Upper lobe of left lung (tissue), 6 donors: Measurements from ENCODE around the gene SHROOM2. TPM values are rescaled to one million over a fixed set of nuclear protein-coding genes. Genes with fewer than 3 reads are reported as not detected.

Experiments
- ATAC-seq, 2 donors: fragments of 200-7000 bp; cut with Tn5 transposase; one replicate each; pipeline ENCODE4 v1.9.1; 2022; ENCODE audit warnings: mild to moderate bottlenecking in 2 of 2, moderate library complexity in 2 of 2; ENCODE audit not compliant: low FRiP score in 2 of 2
- DNase-seq, 2 donors: peaks; one replicate each; pipeline ENCODE4 v3.0.0-alpha.2; 2019 to 2020
- H3K27ac ChIP-seq, 4 donors: fragments of 200-600 bp; sonication (generic); one replicate each; pipeline ENCODE4 v1.5.1; 2016 to 2019
- H3K27me3 ChIP-seq, 4 donors: fragments of 200-600 bp; sonication (generic); one replicate each; pipeline ENCODE4 v1.5.1; 2017 to 2019
- H3K36me3 ChIP-seq, 4 donors: fragments of 200-600 bp; sonication (generic); one replicate each; pipeline ENCODE4 v1.5.1; 2016 to 2019
- H3K4me1 ChIP-seq, 4 donors: fragments of 200-600 bp; sonication (generic); one replicate each; pipeline ENCODE4 v1.5.1; 2018 to 2019
- H3K4me3 ChIP-seq, 4 donors: fragments of 200-600 bp; sonication (generic); one replicate each; pipeline ENCODE4 v1.5.1; 2017 to 2019; ENCODE audit warnings: mild to moderate bottlenecking in 2 of 4, moderate library complexity in 1 of 4
- H3K9me3 ChIP-seq, 4 donors: fragments of 200-600 bp; sonication (generic); one replicate each; pipeline ENCODE4 v1.5.1; 2018 to 2019
- EP300 ChIP-seq, 4 donors: sonication (generic); formaldehyde crosslinking; IDR thresholded peaks; one replicate each; pipeline ENCODE4 v1.5.1; 2017; ENCODE audit warnings: antibody characterized with exemption in 4 of 4, control low read depth in 2 of 4
- POLR2A ChIP-seq, 4 donors: fragments of 450-650 bp; IDR thresholded peaks; one replicate each; pipeline ENCODE4 v1.5.1; 2016 to 2017; ENCODE audit warnings: antibody characterized with exemption in 4 of 4, mild to moderate bottlenecking in 2 of 4
- POLR2AphosphoS5 ChIP-seq, 2 donors: sonication (generic); formaldehyde crosslinking; IDR thresholded peaks; one replicate each; pipeline ENCODE4 v1.5.1; 2017; ENCODE audit warnings: antibody characterized with exemption in 2 of 2
- WGBS, 2 donors: methylation state at CpG; one replicate each; pipeline ENCODE4 v1.1.5; 2017 to 2018; 5-methylcytosine and 5-hydroxymethylcytosine counted together
- total RNA-seq, 6 donors: library from RNA; depleted of rRNA in 4 of 6; stranded (reverse); fragments of >200 nt in 4 of 6; gene quantifications; one replicate each; pipeline versions ENCODE4 v1.1.0 to v1.2.1, GENCODE V29; 2016 to 2021
- TF ChIP-seq, protein P1 (sequence below), 6 experiments: fragments of 450-650 bp in 4 of 6; fragments of 200-600 bp in 2 of 6; sonication (generic) in 2 of 6; IDR thresholded peaks; one replicate each; pipeline ENCODE4 v1.5.1; 2016 to 2019; ENCODE audit warnings: antibody characterized with exemption in 6 of 6
- donor health status: DM: no; HTN: no; CAD: no; lungs with moderate emphysema.
- donor health status: DM: no; HTN: yes; CAD: no; lungs with severe emphysema.

Gene SHROOM2
- total RNA-seq, 6 donors from 2014 or later = 6.6 to 22.9 (median 11.5) TPM

- ATAC-seq (peak in 1 of 2 donors; percentile 75), DNase-seq (peak in 1 of 2 donors; percentile 65)
- H3K27me3 ChIP-seq = no peaks in the 10 kb centered on the region
- peaks cover 0 to 5% (median 0%) of the 10 kb centered on the region in 4 donors for H3K4me1 ChIP-seq
- 39 to 53% methylated on average over 9 of the region's 9 CpGs for WGBS, 2 donors
- peak overlapping the region in 2 of 4 donors; percentile 9 to 40 for H3K27ac ChIP-seq
- TF ChIP-seq EP300 (IDR thresholded peaks at IDR 0.05) = no peak
- TF ChIP-seq, protein P1, sequence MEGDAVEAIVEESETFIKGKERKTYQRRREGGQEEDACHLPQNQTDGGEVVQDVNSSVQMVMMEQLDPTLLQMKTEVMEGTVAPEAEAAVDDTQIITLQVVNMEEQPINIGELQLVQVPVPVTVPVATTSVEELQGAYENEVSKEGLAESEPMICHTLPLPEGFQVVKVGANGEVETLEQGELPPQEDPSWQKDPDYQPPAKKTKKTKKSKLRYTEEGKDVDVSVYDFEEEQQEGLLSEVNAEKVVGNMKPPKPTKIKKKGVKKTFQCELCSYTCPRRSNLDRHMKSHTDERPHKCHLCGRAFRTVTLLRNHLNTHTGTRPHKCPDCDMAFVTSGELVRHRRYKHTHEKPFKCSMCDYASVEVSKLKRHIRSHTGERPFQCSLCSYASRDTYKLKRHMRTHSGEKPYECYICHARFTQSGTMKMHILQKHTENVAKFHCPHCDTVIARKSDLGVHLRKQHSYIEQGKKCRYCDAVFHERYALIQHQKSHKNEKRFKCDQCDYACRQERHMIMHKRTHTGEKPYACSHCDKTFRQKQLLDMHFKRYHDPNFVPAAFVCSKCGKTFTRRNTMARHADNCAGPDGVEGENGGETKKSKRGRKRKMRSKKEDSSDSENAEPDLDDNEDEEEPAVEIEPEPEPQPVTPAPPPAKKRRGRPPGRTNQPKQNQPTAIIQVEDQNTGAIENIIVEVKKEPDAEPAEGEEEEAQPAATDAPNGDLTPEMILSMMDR (IDR thresholded peaks at IDR 0.05) = peak; percentile 35 to 67 (median 50)
- no peaks in the 10 kb centered on the region for H3K36me3 ChIP-seq
- H3K9me3 ChIP-seq = no peaks in the 10 kb centered on the region
- H3K4me3 ChIP-seq = no peak overlapping the region
Observed at GRCh38 chrX:9873952-9874351, 87.7 kb downstream of the SHROOM2 start.

- Histone ChIP-seq H3K4me3 (no peak overlapping the region), H3K36me3 (no peaks in the 10 kb centered on the region), H3K27me3 (no peaks in the 10 kb centered on the region), H3K27ac (peak overlapping the region in 2 of 4 donors; percentile 9 to 40), H3K4me1 (peaks cover 0 to 5% (median 0%) of the 10 kb centered on the region in 4 donors), H3K9me3 (no peaks in the 10 kb centered on the region)
- ATAC-seq = no peak
- DNase-seq = no peak
- WGBS, 2 donors = 38 to 63% methylated on average over 2 to 6 of the region's 6 CpGs
- TF ChIP-seq, protein P1 (IDR thresholded peaks at IDR 0.05) = no peak
- TF ChIP-seq EP300 (IDR thresholded peaks at IDR 0.05) (no peak), POLR2AphosphoS5 (IDR thresholded peaks at IDR 0.05) (no peak), POLR2A (IDR thresholded peaks at IDR 0.05) (no peak)
Observed at GRCh38 chrX:9874483-9874882, 88.3 kb downstream of the SHROOM2 start.

GRCh38 chrX:9875801-9876200, 89.6 kb downstream of the SHROOM2 start:
- Histone ChIP-seq H3K27me3 (no peaks in the 10 kb centered on the region), H3K4me1 (peaks cover 0 to 5% (median 0%) of the 10 kb centered on the region in 4 donors), H3K4me3 (no peak overlapping the region), H3K36me3 (no peaks in the 10 kb centered on the region), H3K9me3 (no peaks in the 10 kb centered on the region), H3K27ac (no peak overlapping the region)
- WGBS, 2 donors = 54 to 62% methylated on average over 3 of the region's 3 CpGs
- no peak for DNase-seq
- ATAC-seq = no peak
- TF ChIP-seq POLR2AphosphoS5 (IDR thresholded peaks at IDR 0.05) (no peak), POLR2A (IDR thresholded peaks at IDR 0.05) (no peak), EP300 (IDR thresholded peaks at IDR 0.05) (no peak)
- TF ChIP-seq, protein P1 (IDR thresholded peaks at IDR 0.05) = no peak

- TF ChIP-seq POLR2A (IDR thresholded peaks at IDR 0.05) (no peak), EP300 (IDR thresholded peaks at IDR 0.05) (no peak), POLR2AphosphoS5 (IDR thresholded peaks at IDR 0.05) (no peak)
- TF ChIP-seq, protein P1 (IDR thresholded peaks at IDR 0.05) = no peak
- no peaks in the 10 kb centered on the region for H3K36me3 ChIP-seq
- no peaks in the 10 kb centered on the region for H3K27me3 ChIP-seq
- no peaks in the 10 kb centered on the region for H3K9me3 ChIP-seq
- ATAC-seq (no peak), DNase-seq (no peak)
- 71 to 73% methylated on average over 4 of the region's 4 CpGs for WGBS, 2 donors
- H3K27ac ChIP-seq = peak overlapping the region in 1 of 4 donors; percentile 9
- peaks cover 0 to 5% (median 0%) of the 10 kb centered on the region in 4 donors for H3K4me1 ChIP-seq
- no peak overlapping the region for H3K4me3 ChIP-seq
Observed at GRCh38 chrX:9876201-9876600, 90.0 kb downstream of the SHROOM2 start.

- DNase-seq = no peak
- 62 to 66% methylated on average over 4 to 7 of the region's 12 CpGs for WGBS, 2 donors
- Histone ChIP-seq H3K4me1 (peaks cover 0 to 5% (median 2%) of the 10 kb centered on the region in 4 donors), H3K4me3 (no peak overlapping the region), H3K27me3 (no peaks in the 10 kb centered on the region), H3K36me3 (no peaks in the 10 kb centered on the region), H3K27ac (no peak overlapping the region), H3K9me3 (no peaks in the 10 kb centered on the region)
- no peak for ATAC-seq
- TF ChIP-seq EP300 (IDR thresholded peaks at IDR 0.05) (no peak), POLR2AphosphoS5 (IDR thresholded peaks at IDR 0.05) (no peak), POLR2A (IDR thresholded peaks at IDR 0.05) (no peak)
- TF ChIP-seq, protein P1 (IDR thresholded peaks at IDR 0.05) = no peak
Observed at GRCh38 chrX:9878146-9878820, 92.1 kb downstream of the SHROOM2 start.
